Measurements from ENCODE around the gene SLC25A21.
"Not testable (repeated sequence)": the region's sequence is repeated elsewhere in the genome, so short reads cannot be mapped to it uniquely, and the experiment has no call there.

SLC25A21 gene

DNA sequence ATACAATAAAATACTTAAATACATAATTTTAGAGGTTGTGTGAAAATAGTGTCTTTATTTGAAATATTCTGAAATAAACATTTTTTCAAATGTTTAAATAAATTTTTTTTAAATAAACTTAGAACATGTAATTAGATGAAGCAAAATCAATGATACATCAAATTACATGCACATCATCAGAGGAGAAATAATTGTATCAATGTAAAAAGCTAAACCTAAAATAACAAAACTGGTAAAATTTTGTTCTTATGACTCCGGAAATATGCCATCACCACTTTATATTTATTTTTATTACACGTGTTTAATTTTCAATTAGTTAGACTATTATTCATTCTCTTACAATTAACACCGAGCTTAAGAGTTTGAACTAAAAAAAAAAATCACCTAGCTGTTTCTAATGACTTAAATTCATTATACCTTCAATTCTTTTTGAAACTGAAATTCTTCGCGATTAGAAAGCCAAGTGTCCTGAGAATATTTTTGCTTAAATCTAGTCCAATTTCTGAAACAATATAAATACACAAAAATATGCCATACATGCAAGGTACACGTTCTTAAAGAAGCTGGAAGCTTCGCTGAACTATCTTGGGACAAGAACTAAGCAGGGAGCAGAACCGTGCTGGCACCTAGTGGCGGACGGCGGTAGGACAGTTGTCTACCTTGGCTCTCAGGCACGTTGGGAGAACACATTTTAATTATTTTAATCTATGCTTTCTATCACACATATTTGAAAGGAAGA, 230.5 kb downstream of the SLC25A21 start:
- DNase-seq (ENCODE audit: low read depth) = no peak

- DNase-seq (ENCODE audit: low read depth) = no peak
Observed at GRCh38 chr14:36940476-36940875, 231.9 kb downstream of the SLC25A21 start.

- no peak for DNase-seq (ENCODE audit: low read depth)
Observed at GRCh38 chr14:36939265-36939664, 233.1 kb downstream of the SLC25A21 start.

- no peak for DNase-seq (ENCODE audit: low read depth)
Observed at GRCh38 chr14:36938678-36939077, 233.7 kb downstream of the SLC25A21 start.

DNA sequence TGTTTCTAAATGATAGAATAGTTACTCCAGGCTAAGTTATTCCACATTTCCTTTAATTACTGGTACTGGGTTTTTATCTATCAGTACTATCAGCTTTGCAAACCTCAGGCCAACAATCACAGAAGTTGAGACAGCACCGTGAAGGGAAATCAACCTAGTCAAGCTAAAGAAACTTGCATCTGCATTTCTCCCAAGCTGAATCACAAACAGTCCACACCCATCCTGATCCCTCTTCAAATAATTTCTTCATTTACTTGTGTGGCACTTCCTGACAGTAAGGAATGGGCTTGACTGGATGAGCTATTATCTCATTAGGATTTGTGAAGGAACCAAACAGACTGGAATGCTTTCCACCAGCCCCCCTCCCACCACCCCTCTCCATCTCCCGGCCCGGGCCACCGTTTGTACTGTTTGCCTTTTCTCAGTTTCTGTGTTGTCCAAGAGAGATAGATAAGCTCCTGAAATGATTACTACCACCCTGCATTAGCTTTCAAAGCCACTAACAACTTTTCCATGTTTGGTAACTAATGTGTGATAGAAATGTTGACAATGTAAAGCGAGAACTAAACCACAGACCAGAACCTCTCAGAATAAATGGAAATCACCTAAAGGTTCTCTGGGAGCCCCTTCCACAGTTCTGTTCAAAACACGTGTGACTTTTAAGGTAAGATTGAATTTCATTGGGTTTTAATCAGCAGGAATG, 236.3 kb downstream of the SLC25A21 start:
- DNase-seq (ENCODE audit: low read depth) = no peak

GRCh38 chr14:36934304-36934703, 238.1 kb downstream of the SLC25A21 start:
- no peak for DNase-seq (ENCODE audit: low read depth)

DNA sequence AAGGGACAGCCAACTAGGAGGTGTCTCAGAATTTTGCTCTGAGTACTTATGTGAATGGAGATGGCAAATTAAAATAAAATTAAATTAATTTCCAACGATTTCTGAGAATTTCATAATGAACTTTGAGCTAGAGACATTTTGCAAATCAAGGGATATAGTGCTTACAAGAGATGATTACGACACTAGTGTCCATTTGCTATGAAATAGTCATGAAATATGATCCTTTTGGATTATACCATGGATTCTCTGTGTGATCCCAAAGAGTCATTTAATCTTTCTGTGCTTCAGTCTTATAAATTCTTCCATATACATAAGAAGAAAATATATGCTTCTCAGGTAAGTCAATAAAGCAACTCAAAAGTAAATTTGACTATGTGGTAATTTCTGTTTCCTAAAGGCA, 240.6 kb downstream of the SLC25A21 start:
- no peak for DNase-seq (ENCODE audit: low read depth)

DNA sequence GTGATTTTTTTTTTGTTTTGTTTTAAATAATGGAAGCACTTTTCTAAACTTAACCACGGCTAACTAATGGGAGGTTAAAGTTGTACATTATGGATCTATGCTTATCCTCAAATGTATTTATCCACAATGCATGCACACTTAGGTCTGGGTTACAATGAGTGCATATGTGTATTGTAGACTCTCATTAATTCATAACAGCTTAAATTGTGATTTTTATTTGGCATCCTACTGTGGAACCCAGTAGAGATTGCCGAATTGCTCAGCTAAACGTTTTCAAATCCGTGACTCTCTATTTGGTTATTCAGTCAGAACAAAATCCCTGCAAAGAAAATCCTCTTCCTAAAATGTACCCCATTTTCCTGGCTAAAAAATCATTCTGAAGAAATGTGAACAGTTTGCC, 244.0 kb downstream of the SLC25A21 start:
- DNase-seq (ENCODE audit: low read depth) = no peak

DNA sequence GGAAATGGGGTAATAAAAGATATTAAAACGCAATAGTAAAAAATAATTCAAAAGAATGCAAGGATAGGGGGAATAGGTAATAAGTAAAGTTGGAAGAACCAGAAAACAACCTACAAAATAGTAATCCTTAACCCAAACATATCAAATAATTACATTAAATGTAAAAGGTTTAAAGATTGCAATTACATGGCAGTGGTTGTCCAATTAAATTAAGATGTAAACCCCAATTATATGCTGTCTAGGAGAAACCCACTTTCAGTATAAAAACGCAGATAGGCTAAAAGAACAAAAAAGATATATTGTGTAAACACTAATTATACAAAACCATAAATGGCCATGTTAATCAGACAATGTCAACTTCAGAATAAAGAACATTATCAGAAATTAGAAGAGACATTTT, 247.3 kb downstream of the SLC25A21 start:
- no peak for DNase-seq (ENCODE audit: low read depth)

DNA sequence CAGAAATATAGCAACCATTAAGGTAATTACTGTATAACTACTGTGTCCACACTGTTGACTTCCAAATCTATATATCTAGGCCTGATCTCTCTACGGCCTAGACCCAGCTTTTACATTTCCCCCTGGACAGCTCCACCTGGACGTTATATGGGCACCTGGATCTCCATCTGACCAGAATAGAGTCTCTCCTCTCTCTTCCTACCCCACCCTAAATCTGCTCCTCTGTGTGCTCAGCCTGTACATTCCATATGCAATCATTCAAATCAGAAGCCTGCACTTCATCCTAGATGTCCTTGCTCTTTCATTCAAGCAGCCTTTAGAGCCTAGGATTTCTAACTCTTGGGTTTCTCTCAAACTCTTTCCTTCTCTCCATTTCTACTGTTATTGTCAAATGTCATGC, 255.7 kb downstream of the SLC25A21 start:
- DNase-seq (ENCODE audit: low read depth) = no peak

DNA sequence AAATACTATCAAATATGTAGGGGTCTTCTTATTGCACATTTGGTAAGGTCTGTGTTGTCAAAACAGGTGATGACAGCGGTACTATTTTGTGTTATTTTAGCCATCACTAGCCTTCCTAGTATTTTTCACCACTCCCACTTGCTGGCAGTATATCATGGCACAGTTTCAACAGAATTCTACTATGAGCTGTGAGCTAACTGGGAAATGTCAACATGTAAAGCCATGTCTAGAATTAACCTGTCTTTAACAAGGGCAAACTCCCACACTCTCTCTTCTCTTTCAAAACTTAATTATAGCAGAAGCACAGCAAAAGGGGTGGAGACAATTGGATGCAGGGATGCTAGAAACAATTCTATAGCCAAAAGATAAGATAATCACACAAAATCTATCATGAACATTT, 257.3 kb downstream of the SLC25A21 start:
- no peak for DNase-seq (ENCODE audit: low read depth)

- DNase-seq (ENCODE audit: low read depth) = no peak
Observed at GRCh38 chr14:36910578-36910977, 261.8 kb downstream of the SLC25A21 start.

GRCh38 chr14:36905272-36905888, 267.0 kb downstream of the SLC25A21 start:
- no peak for DNase-seq (ENCODE audit: low read depth)

- no peak for DNase-seq (ENCODE audit: low read depth)
Observed at GRCh38 chr14:36901861-36902260, 270.5 kb downstream of the SLC25A21 start.

- no peak for DNase-seq (ENCODE audit: low read depth)
Observed at GRCh38 chr14:36900846-36901245, 271.6 kb downstream of the SLC25A21 start.

DNA sequence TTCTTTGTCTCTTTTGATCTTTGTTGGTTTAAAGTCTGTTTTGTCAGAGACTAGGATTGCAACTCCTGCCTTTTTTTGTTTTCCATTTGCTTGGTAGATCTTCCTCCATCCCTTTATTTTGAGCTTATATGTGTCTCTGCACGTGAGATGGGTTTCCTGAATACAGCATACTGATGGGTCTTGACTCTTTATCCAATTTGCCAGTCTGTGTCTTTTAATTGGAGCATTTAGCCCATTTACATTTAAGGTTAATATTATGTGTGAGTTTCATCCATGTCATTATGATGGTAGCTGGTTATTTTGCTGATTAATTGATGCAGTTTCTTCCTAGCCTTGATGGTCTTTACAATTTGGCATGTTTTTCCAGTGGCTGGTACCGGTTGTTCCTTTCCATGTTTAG, 276.1 kb downstream of the SLC25A21 start:
- DNase-seq (ENCODE audit: low read depth) = not testable (repeated sequence)

DNA sequence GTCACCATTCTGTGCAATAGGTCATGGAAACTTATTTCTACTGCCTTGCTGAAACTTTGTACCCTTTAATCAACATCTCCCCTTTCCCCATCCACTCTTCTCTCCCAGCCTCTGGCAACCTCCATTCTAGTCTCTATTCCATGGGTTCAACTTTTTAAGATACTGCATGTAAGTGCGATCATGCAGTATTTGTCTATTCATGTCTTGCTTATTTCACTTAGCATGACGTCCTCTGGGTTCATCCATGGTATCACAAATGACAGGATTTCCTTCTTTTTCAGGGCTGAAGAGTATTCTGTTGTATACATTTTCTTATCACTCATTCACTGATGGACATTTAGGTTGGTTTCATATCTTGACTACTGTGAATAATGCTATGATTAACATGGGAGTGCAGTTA, 288.4 kb downstream of the SLC25A21 start:
- no peak for DNase-seq (ENCODE audit: low read depth)

DNA sequence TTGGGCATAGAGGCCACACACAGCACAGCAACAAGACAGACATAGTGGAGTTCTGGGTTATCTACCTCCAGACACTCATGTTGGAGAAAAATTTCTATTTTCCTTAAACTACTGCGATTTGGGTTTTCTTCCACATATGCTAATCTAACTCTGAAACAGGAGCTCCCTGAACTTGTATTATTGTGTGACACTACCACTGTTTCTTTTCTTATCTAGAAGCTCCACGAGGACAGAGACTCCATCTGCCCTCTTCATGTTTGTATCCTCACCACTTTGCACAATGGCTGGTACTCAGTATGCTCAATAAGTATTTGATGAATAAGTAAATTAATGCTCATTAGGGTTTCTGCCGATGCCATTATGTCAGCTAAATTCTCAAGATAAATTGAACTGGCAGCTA, 292.1 kb downstream of the SLC25A21 start:
- DNase-seq (ENCODE audit: low read depth) = no peak

- DNase-seq (ENCODE audit: low read depth) = no peak
Observed at GRCh38 chr14:36879558-36879957, 292.8 kb downstream of the SLC25A21 start.

GRCh38 chr14:36874396-36875138, 297.8 kb downstream of the SLC25A21 start:
- no peak for DNase-seq (ENCODE audit: low read depth)

DNA sequence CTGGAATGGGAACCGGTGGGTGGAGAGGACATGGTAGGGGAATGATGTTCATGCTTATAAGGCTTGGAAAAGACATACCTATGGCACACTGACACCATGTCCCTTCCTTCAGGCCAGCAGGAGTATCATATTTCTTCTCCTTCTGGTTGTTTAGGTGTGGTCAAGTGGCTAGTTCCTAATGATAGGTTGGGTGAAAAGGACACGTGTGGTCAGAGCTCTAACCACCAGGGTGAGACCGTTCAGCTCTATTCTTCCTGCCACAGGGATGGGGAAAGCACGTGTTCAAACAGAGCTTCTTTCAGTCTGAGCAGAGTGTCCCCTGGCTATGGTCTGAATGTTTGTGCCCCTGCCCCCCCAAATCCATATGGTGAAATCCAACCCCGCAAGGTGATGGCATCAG, 301.6 kb downstream of the SLC25A21 start:
- DNase-seq (ENCODE audit: low read depth) = no peak

GRCh38 chr14:36869125-36869524, 303.3 kb downstream of the SLC25A21 start:
- no peak for DNase-seq (ENCODE audit: low read depth)

DNA sequence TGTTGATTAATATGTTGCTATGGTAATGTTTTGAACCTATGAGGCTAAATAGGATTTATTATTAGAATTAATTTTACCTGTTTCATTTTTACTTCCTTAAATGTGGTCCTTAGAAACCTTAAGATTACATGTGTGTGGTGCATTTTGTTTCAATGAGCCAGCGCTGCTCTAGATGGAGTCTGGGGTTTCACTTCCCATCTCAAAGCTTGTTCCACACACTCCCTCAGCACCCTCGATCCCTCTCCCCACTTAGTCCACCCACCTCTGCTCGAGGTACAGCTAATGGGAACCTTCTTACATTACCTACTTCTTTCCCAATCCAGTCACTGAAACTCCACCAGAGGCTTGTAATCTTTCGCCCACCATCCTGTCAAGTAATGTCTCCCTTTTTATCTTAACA, 305.5 kb downstream of the SLC25A21 start:
- no peak for DNase-seq (ENCODE audit: low read depth)

All from activated T-helper 1 cell treated with Interleukin-2 at 50 U/mL for 16 hours (primary cell).